Cerebellar nuclear complex (tissue), 1 donor: ENCODE measurements around the gene DHCR24.

Experiments used
- DNase-seq, 2 experiments: peaks; one replicate each; lab custom pipeline; 2025; lab: John Stamatoyannopoulos, UW

The DHCR24 gene

GRCh38 chr1:54865238-54866073, 21.5 kb downstream of the DHCR24 start:
- DNase-seq, result no peak

- DNase-seq, result no peak
Measured at GRCh38 chr1:54864460-54865208, 22.4 kb downstream of the DHCR24 start.

GRCh38 chr1:54863267-54863665, 23.7 kb downstream of the DHCR24 start:
- DNase-seq, result no peak

- DNase-seq, result no peak
Measured at GRCh38 chr1:54861070-54861761, 25.8 kb downstream of the DHCR24 start.

GRCh38 chr1:54859700-54860391, 27.1 kb downstream of the DHCR24 start:
- no peak for DNase-seq

GRCh38 chr1:54857746-54858561, 29.0 kb downstream of the DHCR24 start:
- DNase-seq, result no peak

- DNase-seq, result no peak
Measured at GRCh38 chr1:54857141-54857540, 29.9 kb downstream of the DHCR24 start.

- no peak for DNase-seq
Measured at GRCh38 chr1:54854381-54855020, 32.5 kb downstream of the DHCR24 start.

GRCh38 chr1:54853793-54854370, 33.1 kb downstream of the DHCR24 start:
- no peak for DNase-seq

- DNase-seq, result no peak
Measured at GRCh38 chr1:54853096-54853792, 33.8 kb downstream of the DHCR24 start.

GRCh38 chr1:54851936-54852524, 35.0 kb downstream of the DHCR24 start:
- no peak for DNase-seq

GRCh38 chr1:54851406-54851805, 35.6 kb downstream of the DHCR24 start:
- DNase-seq, result no peak

- DNase-seq, result no peak
Measured at GRCh38 chr1:54850737-54851136, 36.3 kb downstream of the DHCR24 start.

GRCh38 chr1:54850069-54850730, 36.8 kb downstream of the DHCR24 start:
- DNase-seq, result no peak

GRCh38 chr1:54849219-54850068, 37.6 kb downstream of the DHCR24 start:
- no peak for DNase-seq

- DNase-seq, result no peak
Measured at GRCh38 chr1:54848134-54848948, 38.7 kb downstream of the DHCR24 start.
